HuH-7 (cell line): Measurements from ENCODE around the gene ANXA3.

ENCODE experiments used
- DNase-seq: peaks from one replicate; pipeline ENCODE4 v3.0.0; 2011; ENCODE audit warnings: low spot score

The ANXA3 gene

DNA sequence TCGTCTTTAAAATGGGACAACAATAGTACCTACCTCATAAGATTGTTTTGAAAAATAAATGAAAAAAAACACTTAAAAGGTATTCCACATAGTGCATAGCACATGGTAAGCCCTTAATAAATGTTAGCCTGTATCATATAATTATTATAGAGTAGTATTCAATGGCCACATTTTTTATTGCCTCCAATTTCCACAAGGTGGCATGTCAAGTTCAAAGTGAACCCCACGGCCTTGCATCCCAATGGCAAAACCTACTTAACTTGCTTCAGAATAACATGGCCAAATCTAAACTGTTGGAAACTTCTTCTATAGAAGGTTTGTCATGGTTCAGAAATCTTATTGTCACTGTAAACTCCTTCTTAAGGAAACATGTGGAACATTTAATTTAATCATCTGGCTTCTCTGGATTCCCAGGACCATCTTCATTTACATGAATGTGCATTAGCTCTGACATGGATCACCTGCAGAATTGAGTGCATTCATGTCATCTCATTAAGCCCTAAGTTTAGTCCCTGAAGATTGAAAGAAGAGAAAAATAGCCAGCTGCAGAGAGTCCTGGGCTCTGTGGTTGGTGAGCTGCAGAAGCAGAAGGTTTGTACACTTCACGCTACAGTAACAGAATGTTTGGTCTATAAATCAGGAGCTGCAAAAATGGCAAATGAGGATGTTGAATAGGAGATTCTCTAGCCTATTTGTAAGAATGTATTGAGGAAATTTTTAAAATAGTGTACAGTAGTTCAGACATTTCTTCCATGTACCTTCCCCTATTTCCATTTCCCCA is 61.0 kb downstream of the ANXA3 start:
- peak; percentile 9 for DNase-seq

DNA sequence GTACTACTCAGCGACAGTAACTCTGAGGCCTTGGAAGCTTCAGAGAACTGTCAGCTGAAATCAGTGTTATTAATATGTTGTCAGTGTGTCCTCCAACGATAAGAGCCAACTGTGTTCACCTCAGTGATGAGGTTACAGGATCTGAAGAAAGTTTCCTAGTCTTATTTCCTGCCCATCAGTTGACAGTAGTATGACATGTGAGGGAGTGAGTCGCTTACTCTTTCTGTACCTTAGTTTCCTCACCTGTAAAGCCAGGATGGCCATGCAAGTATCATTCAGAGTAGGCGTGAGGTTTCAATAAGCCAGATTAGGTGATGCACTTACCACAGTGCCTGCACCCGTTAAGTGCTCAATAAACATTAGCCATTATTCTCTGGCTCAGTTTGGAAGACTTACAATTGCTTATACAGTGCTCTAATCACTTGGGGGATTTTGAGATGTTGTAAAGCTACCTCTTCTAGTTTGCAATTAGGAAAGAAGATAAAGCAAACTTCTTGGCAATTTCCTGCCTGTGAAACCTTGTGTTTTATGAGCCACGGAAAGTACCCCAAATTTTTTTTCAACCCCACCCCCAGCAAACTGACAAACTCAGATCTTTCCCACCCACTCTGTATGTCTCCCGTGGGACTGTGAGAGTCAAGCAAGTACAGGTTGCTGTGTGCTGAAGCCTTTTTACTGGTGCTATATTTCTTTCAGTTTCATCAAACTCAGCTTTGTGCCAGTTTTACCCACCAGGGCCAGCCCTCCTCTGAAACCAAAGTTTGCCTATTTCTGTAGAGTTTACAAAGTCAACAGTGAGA is 62.2 kb downstream of the ANXA3 start:
- no peak for DNase-seq

DNA sequence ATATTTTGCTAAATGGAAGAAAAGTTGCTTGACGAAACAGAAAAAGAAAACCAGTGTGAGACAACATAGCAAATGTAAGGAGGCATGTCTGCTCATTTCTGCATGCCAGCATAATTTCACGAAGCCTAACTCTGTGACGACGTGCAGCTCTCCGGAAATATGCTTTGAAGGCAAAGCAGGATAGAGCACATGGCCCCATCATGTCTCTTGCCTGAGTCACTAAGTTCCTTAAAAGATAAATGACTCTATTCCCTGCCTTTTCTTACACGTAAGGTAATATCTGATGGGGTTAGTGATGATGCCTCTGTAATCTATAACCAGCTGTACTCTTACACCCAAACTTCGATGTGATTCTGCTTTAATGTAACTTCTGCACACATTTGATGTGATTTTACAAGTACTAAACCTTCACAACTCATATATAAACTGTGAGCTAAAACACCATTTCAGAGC is 64.5 kb downstream of the ANXA3 start:
- DNase-seq: no peak

DNA sequence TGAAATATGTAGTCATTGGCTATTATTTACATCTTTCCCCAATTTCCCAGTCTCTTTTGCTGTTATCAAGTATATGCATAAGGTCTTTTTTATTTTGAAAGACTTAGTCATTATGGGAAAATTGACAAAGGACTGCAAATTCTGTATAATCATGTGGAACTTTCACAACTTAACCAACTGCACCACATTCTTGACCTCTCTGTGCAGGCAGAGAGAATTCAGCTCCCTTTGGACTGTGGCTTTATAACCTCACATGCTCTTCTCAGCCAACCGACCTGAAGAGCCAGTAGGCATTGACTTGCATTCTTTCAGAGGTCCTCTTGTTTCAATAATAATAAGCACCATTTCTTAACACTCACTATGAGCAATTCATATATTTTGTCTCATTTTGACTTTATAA is 66.9 kb downstream of the ANXA3 start:
- DNase-seq: no peak

DNA sequence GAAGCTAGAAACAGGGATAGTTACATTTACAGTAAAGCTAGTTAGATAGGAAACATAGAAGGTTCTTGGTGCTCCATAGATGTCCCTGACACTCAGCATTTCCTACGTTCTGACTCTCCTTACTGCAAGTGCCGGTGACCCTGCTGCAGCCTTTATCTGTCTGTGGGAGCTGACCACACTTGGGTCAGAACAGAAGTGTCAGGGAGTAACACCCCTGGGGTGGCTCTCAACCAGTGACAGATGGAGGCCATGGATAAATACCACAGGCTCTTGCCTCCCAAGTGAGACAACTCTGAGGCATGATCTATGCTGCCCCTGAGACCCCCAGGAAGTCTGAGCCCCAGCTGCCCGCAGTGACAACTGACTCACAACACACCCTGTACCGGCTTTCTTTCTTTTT is 69.8 kb downstream of the ANXA3 start:
- DNase-seq: no peak

DNA sequence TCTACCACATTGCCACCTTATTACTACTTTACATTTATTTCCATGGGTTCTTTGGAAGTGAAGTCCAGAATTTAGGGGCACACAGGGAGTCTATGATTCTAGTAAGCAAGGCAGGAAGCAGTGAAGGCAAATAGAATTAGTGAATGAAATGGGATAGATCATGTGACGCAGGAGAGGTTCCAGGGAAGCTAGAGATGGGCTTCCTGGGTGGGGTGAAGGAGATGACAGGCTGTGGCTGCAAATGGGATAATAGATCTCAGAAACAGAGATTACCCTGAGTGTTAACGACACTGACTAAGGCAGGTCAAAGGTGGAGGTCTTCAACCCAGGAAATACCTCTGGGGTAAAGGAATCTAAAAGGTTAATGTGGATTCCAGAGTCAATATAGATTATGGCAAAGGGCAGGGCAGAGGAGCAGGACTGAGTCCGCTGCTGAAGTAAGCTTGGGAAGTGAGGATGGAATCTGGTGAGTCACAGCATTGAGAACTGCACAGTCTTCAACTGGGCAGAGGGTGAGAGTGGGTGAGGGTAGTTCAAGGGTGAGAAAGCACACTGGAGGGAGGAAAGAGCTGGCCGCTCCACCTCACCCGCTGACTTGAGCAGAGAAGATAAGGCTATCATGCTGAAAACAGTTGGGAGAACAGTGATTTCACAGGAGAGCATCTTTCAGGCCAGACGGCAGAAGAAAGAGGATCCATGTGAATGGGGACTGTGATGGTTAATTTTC is 70.8 kb downstream of the ANXA3 start:
- no peak for DNase-seq

DNA sequence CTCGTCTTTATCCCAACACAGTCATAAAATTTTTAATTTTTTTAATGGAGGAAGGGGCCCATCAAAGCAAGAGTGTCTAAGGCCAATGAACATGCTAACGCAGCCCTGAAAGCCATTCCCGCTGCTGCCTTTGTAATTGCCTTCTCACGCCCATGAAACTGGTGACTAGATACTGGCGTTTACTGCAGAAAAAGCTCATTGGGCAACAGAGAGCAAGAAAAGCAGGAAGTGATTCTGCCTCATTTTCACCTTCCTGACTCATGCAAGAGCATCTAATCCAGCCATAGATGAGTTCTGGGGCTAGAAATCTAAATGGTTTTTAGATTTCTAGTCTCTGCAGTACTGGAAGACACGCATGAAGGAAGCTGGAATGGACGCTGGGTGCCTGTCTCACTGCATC is 72.5 kb downstream of the ANXA3 start:
- no peak for DNase-seq

DNA sequence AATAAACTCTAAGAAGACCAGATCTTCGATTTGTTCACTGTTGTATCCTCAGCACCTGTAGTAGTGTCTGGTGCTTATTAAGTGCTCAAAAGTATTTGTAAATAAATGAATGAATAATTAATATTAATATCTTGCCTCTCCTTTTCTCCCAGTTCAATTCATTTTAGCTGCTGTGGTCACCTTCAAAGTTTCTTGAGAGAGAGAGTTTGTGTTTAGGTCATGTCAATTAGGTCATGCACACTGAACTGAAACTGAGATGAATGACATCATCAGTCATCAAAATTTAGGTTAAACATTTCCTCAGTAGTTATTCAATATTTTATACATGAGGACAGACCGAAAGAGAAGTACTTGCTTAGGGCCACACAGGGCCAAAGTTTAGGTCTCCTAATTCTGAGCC is 73.5 kb downstream of the ANXA3 start:
- DNase-seq: no peak

DNA sequence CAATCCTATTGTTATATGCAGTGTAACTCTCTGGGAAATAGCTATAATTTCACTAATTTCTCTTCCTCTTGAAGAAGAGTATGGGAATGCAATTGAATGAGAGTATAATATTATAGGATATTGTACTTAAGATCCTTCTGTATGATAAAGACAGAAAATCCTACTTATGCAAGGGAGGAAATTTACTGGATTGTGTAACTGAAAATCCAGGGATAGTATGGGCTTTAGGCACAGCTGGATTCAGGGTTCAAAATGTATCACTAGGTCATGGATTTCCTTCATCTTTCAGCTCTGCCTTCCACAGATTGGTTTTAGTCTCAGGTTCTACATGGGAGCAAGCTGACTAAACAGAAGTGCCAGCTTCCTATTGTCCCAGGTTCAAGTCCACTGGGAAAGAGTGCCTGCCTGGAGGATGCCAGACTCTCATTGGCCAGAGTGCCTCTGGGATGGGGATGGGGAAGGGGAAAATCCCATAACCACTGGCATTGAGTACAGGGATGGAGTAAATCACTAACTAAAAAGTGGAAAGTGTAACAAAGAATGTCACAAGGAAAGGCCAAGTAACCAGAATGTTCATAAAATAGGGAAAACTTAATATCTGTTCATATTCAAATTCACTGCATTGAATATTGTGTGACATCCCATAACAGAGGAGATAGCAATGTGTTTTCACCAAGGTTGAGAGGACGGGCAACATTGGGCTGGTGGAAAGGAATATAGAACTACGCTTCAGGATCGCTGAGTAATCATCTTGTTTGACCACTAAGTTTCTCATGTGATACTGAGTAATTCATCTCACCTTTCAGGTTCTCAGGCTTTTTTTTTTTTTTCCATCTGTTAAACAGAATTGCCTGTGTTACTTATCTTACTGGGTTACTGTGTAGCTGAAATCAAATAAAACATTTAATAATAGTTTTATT is 75.7 kb downstream of the ANXA3 start:
- DNase-seq: no peak

DNA sequence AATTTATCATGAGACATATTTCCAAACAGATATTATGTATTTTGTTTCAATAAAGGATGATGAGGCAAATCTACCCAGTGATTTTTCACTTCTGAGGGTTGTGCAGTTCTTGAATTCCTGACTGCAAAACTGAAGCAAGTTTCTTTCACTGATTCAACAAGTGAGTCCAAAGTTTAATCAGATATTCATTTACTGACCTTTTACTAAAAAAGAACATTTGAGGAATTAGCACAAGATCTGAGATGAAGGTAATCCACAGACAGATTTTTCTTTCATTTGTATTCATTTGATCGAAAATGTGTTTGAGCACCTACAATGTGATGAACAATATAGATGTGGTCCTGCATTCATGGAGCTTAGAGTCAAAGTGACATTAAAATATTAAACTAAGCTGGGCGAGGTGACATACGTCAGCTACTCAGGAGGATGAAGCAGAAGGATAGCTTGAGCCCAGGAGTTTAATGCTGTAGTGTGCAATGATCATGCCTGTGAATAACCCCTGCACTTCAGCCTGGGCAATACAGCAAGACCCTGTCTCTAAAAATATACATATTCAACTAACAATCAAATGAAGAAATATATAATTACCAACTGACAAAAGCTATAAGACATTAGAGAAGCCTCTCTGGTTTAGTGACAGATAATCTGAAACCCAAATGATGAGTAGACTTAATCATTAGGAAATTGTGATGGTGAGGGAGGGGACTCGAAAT is 76.6 kb downstream of the ANXA3 start:
- DNase-seq: no peak

DNA sequence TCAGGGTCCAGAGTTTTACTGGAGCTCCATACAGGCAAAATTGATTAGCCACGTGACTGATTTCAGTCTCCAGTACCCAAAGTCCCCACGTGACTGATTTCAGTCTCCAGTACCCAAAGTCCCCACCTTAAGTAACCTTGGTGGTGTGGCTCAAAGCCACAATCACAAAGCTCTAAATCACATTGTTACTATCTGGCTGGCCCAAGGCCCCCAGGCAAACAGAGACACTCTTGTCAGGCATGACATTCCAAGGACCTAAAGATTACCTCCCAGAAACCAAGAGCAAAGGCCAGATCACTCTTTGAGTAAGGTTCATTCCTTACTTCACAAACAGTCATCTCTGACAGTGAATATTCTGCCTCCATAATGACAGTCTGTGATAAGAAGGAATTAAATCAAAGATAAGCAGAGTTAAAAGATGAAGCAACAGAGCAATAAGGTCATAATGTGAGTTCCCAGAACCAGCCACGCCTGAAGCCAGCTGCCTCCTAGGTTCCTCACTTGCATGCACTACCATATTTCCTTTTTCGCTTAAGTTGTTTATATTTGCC is 78.5 kb downstream of the ANXA3 start:
- peak; percentile 6 for DNase-seq

DNA sequence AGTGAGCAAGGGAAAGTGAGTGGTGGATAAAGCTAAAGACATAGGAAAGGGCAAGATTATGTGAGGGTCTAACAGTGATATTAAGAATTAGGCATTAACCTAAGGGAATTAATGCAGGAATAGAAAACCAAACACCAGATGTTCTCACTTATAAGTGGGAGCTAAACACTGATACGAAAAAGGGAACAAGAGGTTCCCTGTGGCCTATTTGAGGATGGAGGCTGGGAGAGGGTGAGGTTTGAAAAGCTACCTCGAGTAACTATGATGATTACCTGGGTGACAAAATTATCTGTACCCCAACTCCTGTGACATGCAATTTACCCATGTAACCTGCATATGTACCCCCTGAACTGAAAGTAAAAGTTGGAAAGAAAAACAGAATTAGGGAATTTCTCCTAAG is 79.0 kb downstream of the ANXA3 start:
- no peak for DNase-seq

DNA sequence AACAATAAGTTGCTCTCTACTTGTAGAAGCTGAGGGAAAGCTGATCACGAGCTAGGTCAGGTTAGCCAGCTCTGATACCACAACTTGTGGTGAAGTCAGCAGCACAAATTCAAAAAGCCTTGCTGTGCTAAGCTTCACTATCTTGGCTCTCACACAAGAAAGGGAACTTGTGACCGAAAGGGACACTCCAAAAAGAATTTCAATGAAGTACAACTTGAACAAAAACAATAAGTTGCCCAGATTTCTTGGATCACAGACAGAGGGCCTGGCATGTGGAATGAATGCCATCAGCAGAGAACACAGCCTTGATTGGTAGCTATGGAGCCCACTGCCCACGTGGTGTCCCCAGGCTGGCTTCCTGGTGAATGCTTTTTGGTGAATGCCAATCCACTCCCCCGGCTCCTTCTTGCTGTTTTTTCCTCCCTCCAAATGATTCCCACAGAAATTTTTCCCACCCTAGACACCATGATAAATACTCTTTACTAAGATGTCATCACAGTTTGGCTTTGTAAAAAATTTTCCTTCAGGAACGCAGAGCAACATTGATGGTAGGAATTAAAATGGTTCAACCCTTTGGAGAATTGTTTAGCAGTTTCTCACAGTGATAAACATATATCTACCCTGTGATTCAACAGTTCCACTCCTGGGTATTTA is 82.6 kb downstream of the ANXA3 start:
- DNase-seq: no peak

DNA sequence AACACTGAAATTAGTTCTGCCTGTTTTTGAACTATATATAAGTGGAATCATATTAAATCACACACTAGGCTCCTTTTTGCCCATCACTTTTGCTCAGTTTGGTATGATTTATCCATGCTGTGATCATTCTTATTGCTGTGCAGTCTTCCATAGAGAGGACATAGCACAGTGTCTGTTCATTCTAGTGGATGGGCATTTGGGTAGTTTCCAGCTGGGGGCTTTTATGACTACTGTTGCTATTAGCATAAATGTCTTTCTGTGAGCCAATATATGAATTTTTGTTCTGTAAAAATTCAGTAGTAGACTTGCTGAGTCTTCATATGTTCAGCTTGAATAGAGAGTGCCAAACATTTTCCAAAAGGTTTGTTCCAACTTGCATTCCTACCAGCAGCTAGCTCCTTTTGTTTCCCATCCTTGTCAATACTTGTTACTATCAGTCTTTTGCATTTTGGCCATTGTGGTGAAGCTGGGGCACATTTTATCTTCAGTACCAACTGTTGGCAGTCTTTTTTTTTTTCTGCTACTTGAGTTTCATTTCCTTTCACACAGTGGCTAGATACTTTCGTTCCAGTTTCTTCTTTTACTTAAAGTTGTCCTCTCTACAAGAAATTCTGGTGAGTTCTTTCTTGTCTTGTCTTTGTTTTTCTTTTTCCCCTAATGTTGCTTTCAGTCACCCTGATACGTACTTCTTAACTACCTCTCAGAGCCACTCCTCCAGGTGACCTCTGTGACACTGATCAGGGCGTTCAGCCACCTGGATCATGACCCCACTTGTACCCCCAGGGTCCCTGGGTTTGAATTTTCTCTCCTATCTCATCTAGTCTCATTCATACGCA is 87.0 kb downstream of the ANXA3 start:
- no peak for DNase-seq

DNA sequence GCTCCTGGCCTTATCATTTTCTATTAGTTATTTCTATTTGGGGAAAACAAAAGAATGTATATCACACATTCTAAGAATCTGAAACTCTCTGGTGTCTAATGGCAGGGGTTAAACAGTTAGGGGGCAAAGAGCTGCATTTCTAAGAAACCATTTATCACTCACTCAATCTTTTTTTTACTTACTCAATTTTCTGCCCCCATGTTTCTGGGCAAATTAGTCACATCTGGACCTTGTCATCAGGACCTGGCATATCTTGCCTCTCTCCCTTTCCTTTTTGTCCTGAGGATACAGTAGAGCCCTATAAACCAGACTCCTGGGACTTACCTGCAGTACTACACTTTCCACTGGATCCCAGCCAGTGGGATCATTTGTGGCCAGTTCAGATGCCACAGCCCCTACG is 89.1 kb downstream of the ANXA3 start:
- DNase-seq: no peak

DNA sequence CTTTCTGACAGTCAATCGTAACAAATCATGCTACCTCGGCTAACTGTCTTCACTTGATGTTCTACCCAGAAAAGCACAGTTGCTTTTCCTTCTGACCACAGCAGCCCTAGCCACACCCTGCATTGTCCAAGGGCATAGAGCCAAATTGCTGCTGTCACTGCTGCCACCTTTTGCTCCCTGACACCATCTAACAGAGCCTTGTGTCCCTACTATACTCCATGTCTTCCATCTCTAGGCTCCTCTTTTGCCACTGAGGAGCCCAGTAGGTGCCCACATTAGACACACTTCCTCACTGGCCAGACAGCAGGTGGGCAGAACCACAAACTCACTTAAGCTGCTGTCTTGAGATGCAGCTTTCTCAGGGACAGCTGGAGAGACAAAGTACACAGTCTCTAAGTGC is 91.4 kb downstream of the ANXA3 start:
- no peak for DNase-seq

DNA sequence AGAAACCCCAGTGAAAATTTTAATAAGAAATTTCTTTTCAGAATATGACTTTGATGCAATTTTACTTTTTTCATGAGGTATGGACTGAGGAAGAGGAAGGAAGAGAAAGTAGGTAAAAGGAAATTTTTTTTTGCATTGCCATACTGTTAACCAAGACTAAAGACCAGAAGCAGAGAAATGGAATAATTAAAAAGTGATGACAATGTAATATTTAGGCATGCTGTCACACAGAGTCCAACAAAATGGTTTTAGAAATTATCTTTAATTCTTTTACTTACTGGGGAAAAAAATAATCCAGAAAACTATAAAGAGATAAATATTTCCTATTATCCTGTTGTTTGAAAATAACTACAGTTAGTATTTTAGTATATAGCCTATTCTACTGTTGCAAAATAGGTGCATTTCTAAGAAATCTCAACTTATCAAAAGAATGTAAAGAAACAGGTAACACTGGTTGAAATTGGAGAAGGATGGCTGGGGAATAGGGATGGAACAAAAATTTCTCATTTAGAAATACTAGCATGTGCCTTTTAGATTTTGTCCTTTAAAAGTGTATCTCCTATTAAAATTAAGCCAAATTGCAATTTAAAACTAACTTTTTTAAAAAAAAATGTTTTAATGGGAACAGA is 92.6 kb downstream of the ANXA3 start:
- DNase-seq: no peak

DNA sequence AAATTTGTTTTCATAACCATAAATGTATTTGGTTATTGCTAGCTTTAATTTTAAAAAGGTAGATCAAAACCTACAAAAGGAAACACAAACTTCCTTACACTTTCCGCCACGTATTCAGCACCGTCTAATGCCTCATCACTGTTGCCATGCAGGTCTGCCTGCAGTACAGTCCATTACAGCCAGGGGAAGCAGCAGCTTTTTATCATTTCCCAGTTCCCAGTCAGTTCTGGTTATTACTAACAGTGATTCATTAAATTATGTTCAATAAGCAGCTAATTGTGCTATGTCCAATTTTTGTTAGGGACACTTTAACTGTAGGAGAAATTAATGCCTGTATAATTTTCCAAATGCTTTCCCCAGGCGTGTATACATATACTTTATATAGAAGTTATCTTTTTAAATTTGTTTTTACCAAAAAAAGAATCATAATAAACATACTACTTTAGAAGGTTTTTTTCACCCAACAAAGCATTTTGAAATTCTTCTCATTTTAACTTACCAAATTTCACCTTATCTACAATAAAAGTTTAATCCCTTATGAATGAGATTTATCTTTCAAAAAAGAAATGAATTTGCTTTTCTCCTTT is 93.3 kb downstream of the ANXA3 start:
- peak; percentile 44 for DNase-seq
